Epithelial cell of proximal tubule (primary cell): ENCODE data around the gene ATP11C. TPM values are rescaled to one million over a fixed set of nuclear protein-coding genes. Genes with fewer than 3 reads are reported as not detected.

ENCODE experiments used
- DNase-seq: peaks from one replicate; pipeline ENCODE4 v3.0.0-alpha.2; 2011; ENCODE audit warnings: low read depth
- H3K4me3 ChIP-seq: 2 replicates; pipeline ENCODE4 v1.5.1; 2011; ENCODE audit warnings: low read depth, mild to moderate bottlenecking, low read length
- total RNA-seq: library from RNA; depleted of rRNA; stranded (reverse); fragments of >200 nt; gene quantifications from 2 replicates; pipeline ENCODE4 v1.2.3, GENCODE V29; 2015
- TF ChIP-seq, protein P1 (sequence below): conservative IDR thresholded peaks from 2 replicates; pipeline ENCODE4 v1.5.1; 2012; ENCODE audit warnings: low read depth, mild to moderate bottlenecking, low read length

ATP11C gene
- total RNA-seq, 1 donor from 2014 or later: 19.4 TPM

DNA sequence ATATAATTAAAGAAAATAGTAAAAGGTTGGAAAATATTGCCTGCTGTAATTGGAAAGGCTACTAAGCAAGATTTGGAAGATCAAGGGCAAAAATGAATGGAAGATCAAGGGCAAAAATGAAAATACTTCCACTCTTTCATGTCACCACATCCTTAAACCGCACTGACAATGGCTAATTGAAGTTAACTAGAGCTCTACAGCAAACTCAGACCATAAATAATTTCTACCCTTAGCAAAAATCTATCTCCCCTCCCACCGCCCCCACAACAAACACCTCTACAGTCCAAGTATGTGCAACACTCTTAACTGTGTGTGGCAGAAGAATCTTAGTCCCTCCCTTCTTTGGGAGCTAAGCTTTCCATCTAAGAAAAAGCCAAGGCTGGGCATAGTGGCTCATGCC is 27.1 kb downstream of the ATP11C start:
- H3K4me3 ChIP-seq: no peak overlapping the region
- DNase-seq: no peak
- TF ChIP-seq, protein P1, sequence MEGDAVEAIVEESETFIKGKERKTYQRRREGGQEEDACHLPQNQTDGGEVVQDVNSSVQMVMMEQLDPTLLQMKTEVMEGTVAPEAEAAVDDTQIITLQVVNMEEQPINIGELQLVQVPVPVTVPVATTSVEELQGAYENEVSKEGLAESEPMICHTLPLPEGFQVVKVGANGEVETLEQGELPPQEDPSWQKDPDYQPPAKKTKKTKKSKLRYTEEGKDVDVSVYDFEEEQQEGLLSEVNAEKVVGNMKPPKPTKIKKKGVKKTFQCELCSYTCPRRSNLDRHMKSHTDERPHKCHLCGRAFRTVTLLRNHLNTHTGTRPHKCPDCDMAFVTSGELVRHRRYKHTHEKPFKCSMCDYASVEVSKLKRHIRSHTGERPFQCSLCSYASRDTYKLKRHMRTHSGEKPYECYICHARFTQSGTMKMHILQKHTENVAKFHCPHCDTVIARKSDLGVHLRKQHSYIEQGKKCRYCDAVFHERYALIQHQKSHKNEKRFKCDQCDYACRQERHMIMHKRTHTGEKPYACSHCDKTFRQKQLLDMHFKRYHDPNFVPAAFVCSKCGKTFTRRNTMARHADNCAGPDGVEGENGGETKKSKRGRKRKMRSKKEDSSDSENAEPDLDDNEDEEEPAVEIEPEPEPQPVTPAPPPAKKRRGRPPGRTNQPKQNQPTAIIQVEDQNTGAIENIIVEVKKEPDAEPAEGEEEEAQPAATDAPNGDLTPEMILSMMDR: no peak

DNA sequence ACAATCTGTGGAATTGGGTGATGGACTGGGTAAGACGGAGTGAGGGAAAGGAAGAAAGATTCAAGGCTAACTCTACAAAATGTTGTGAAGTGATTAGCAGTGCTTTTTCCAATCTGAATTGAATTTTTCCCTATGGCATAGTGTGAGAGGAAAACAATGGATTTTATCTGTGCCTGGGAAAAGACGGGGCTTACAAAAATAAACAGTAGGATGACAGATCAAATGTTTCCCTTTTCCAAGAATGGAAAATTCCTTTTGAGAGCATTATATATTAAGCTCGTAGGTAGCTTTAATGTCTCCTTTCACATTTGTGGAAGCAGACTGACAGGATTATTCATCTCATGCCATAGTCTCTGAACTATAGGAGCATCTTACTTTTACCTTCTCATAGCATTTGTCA is 27.8 kb downstream of the ATP11C start:
- no peak for DNase-seq
- TF ChIP-seq, protein P1: no peak
- H3K4me3 ChIP-seq: no peak overlapping the region

DNA sequence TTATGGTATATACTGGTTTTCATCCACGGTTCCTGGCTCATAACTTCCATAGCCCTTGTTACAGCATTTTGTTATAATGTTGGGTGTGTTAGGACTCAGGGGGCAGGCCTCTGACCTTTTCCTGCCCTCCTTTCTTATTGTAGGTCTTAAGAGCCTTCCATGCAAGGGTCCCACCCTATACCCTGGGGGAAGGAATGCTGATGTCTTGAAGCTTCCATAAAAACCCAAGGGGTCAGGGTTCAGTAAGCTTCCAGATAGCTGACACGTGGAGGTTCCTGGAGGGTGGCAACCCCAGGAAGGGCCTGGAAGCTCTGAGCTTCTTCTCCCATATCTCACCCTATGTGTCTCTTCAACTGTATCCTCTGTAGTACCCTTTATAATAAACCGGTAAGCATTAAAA is 29.6 kb downstream of the ATP11C start:
- TF ChIP-seq, protein P1: no peak
- DNase-seq: no peak
- H3K4me3 ChIP-seq: no peak overlapping the region

DNA sequence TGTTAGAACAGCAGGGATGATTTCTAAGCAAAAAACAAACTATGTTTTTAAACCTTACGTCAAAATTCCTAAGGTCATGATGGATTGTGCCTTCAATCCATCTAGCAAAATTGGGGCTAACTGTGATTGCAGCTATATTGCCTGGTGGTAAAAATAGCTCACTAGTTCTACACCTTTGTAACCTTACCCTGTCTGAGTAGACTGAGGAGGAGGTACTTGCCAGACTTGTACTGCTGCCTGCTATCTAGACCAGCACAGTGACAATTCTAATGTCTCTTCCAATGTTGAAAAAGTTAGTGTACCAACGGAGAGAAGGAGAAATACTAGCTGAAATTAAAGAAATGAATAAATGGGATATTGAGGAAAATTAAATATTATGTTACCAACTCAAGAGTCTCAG is 30.3 kb downstream of the ATP11C start:
- TF ChIP-seq, protein P1: no peak
- DNase-seq: no peak

DNA sequence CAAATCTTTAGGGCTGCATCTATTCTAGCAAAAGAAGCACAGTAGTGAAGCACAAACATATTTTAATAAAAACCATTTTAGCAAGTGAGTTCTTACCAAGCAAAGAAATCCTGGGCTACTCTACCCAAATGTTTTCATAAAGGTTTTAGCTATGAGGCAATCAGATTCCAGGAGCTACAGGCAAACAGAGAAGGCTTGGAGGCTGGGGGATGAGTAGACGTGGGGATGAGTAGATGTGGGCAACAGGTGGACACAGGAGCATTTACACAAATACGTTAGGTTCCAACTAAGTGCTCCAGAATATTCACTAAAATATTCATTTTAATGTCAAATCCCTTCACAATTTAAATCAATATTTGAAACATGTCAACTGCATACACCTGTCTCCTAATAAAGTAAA is 34.5 kb downstream of the ATP11C start:
- no peak for DNase-seq
- TF ChIP-seq, protein P1: no peak
- no peak overlapping the region for H3K4me3 ChIP-seq

More for the DNA sequence above, 30.3 kb downstream of the ATP11C start:
- H3K4me3 ChIP-seq: no peak overlapping the region

DNA sequence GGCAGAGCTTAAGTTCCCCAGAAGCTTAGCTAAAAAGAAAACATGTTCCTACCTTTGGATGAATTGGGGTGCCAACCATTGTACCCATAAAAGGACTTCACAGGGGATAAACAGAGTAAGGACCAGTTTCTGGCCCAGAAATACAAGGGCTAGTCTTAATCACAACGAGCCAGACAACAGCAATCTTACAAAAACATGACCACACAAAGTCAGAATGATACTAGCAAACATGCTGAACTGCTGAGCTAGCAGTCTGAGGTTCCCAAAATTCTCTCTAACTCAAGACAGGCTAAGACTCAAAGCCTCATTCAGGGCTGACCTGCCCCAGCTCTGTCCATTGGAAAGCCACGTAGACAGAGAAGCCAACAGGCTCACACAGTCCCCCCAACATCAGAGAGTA is 40.3 kb downstream of the ATP11C start:
- no peak overlapping the region for H3K4me3 ChIP-seq
- TF ChIP-seq, protein P1: no peak
- DNase-seq: no peak

DNA sequence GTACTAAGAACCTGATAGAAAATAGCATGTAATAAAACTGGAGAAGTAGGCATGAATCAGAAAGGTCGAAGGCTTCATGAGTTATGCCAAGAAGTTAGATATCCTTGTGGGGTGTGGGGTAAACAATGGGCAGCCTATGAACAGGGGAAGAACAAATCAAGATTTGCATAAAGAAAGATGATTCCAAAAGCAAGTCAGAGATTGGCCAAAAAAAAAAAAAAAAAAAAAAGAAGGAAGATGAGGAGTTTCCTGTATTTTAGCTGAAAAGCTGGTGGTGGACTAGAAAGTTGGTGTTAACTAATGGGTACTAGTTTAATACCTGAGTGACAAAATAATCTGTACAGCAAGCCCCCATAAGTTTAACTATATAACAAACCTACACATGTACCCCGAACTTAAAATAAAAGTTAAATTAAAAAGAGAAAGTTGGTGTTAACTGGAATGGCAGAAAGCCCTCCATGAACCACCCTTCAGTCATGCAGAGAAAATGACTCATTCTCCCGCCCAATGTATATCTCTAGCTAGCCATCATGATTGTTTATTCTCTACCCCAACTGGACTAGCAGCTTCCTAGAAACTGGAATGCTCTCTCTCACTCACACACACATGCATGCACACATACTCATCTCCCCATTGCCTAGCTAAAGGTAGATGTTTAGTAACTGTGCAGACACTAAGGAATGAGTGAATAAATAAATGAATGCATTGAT is 41.7 kb downstream of the ATP11C start:
- H3K4me3 ChIP-seq: no peak overlapping the region

More for the DNA sequence above, 41.7 kb downstream of the ATP11C start:
- TF ChIP-seq, protein P1: no peak
- DNase-seq: peak; percentile 12
